Prostate gland (tissue), 2 donors: Measurements from ENCODE around the gene HOXC5. TPM values are rescaled to one million over a fixed set of nuclear protein-coding genes. Genes with fewer than 3 reads are reported as not detected.

Experiments used
- DNase-seq: peaks from one replicate; pipeline ENCODE4 v3.0.0-alpha.2; 2019; ENCODE audit warnings: low spot score
- H3K27ac ChIP-seq, 2 donors: fragments of 200-600 bp; sonication (generic); 2 replicates each; pipeline ENCODE4 v1.5.1; 2017 to 2019
- H3K27me3 ChIP-seq: fragments of 200-600 bp; sonication (generic); replicated peaks from 2 replicates; pipeline ENCODE4 v1.5.1; 2019; ENCODE audit not compliant: insufficient read depth
- H3K36me3 ChIP-seq, 2 donors: fragments of 200-600 bp; sonication (generic); 1 replicate in 1 of 2; 2 replicates in 1 of 2; pipeline versions ENCODE4 v1.5.1 to v1.8.1; 2017 to 2019
- H3K4me1 ChIP-seq: fragments of 200-600 bp; sonication (generic); replicated peaks from 2 replicates; pipeline ENCODE4 v1.5.1; 2019
- H3K4me3 ChIP-seq, 2 donors: fragments of 200-600 bp; sonication (generic); 2 replicates each; pipeline ENCODE4 v1.5.1; 2017 to 2019
- H3K9me3 ChIP-seq: fragments of 200-600 bp; sonication (generic); 2 replicates; pipeline ENCODE4 v1.5.1; 2017
- CTCF ChIP-seq, 4 experiments: fragments of 200-600 bp in 2 of 4; fragments of 450-650 bp in 2 of 4; sonication (generic) in 2 of 4; IDR thresholded peaks; 1 replicate in 3 of 4; 2 replicates in 1 of 4; pipeline ENCODE4 v1.5.1; 2016 to 2019; ENCODE audit warnings: antibody characterized with exemption in 4 of 4, mild to moderate bottlenecking in 2 of 4, moderate library complexity in 2 of 4
- POLR2A ChIP-seq: fragments of 450-650 bp; IDR thresholded peaks from one replicate; pipeline ENCODE4 v1.6.1; 2016; ENCODE audit warnings: antibody characterized with exemption, mild to moderate bottlenecking
- POLR2AphosphoS5 ChIP-seq: sonication (generic); formaldehyde crosslinking; IDR thresholded peaks from one replicate; pipeline ENCODE4 v1.6.1; 2017; ENCODE audit warnings: antibody characterized with exemption
- whole genome bisulfite sequencing: methylation state at CpG from one replicate; pipeline ENCODE4 v1.1.5; 2018; 5-methylcytosine and 5-hydroxymethylcytosine counted together
- intact Hi-C: fragments of 100-400 bp; cut with DNase I; formaldehyde crosslinking; loops from one replicate; pipeline ENCODE4 v1.14.2; 2022
- total RNA-seq, 2 donors: library from RNA; depleted of rRNA; stranded (reverse); fragments of >200 nt; gene quantifications; one replicate each; pipeline ENCODE4 v1.1.0, GENCODE V29; 2016

Gene HOXC5
- total RNA-seq, result 1 to 10 TPM in 1 of 2 donors, not detected in 1; 2.8 TPM

- intact Hi-C loops, result no loop called here
- Histone ChIP-seq H3K27me3 (peaks cover 70% of the 10 kb centered on the region), H3K36me3 (no peaks in the 10 kb centered on the region), H3K4me1 (peaks cover 9% of the 10 kb centered on the region), H3K9me3 (no peaks in the 10 kb centered on the region), H3K27ac (no peak within 1 kb of the TSS), H3K4me3 (no peak within 1 kb of the TSS)
- no peak for TF ChIP-seq POLR2A
- peak; percentile 63 to 85 (median 72) for TF ChIP-seq CTCF (IDR thresholded peaks at IDR 0.05)
- WGBS, result 4% methylated on average over 12 of the region's 12 CpGs
- peak; percentile 43 for DNase-seq
Measured at GRCh38 chr12:54032627-54033100, at the start of gene HOXC5. TSS of gene HOXC5 (plus strand) at chr12:54033050. CDS start at chr12:54033123, 73 bp downstream.

DNA sequence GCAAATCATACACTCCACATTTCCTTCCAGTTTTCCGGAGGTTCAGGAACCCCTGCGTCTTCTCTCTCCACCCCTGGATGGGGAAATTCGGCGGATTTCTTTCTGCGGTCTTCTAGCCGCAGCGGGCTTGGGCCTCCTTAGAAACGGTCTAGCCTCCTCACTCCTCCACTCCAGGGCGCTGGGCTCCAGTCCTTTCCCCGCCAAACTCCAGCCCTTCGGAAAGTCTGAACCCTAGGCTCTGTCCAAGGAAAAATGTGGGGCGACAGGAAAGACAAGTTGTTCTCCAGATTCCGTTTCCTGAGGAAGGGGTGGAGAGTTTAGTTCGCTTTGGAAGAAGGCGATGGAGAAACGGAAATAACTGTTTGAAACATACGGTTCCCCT lies 49.3 kb upstream of the HOXC5 start:
- WGBS, result 20% methylated on average over 17 of the region's 17 CpGs
- Histone ChIP-seq H3K27me3 (peaks cover 71% of the 10 kb centered on the region), H3K4me1 (no peaks in the 10 kb centered on the region)

DNA sequence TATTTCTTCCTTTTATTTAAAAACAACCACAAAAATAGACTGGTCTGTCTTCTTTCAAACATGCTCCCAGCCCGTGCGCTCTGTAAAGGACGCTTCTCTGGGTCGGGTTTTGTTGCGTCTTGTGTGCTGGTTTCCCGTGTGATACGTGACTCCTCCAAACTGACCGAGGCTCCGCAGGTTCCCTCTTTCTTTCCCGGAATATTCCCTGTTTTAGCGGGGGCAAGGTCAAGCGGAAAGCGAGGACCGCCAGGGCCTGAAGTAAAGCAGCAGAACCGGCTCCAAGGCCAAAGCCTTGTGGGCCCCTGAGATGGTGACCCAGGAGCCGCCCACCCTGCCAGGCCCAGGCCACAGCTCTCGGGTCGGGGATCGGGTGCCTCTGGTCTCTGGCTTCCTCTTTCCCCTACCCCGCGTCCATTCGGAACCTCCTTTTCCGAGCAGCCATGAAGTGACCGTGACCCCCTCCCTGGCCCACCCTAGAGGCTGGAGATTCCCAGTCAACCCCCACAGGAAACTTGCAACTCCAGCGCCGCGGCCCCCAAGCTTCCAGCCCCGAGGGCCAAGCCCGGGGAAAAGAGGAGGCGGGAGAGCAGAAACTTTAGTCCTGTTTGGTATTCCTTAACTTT lies 48.8 kb upstream of the HOXC5 start:
- Histone ChIP-seq H3K36me3 (no peaks in the 10 kb centered on the region), H3K9me3 (no peaks in the 10 kb centered on the region), H3K4me3 (no peak overlapping the region), H3K27ac (no peak overlapping the region), H3K4me1 (no peaks in the 10 kb centered on the region), H3K27me3 (peaks cover 75% of the 10 kb centered on the region)
- intact Hi-C loops, result no loop called here
- WGBS, result 19% methylated on average over 30 of the region's 30 CpGs
- no peak for DNase-seq
- no peak for TF ChIP-seq CTCF (IDR thresholded peaks at IDR 0.05)
- TF ChIP-seq POLR2AphosphoS5, result no peak

More for the DNA sequence above, 49.3 kb upstream of the HOXC5 start:
- Histone ChIP-seq H3K36me3 (no peaks in the 10 kb centered on the region), H3K9me3 (no peaks in the 10 kb centered on the region), H3K27ac (no peak overlapping the region), H3K4me3 (no peak overlapping the region)
- no peak for DNase-seq
- TF ChIP-seq CTCF (IDR thresholded peaks at IDR 0.05), result no peak
- no peak for TF ChIP-seq POLR2AphosphoS5
- no peak for TF ChIP-seq POLR2A
- intact Hi-C loops, result no loop called here

- peaks cover 75% of the 10 kb centered on the region for H3K27me3 ChIP-seq
- no peak for DNase-seq
- H3K27ac ChIP-seq, result no peak within 1 kb of the TSS
- TF ChIP-seq POLR2A, result no peak
- no peak for TF ChIP-seq CTCF (IDR thresholded peaks at IDR 0.05)
- TF ChIP-seq POLR2AphosphoS5, result no peak
- no peaks in the 10 kb centered on the region for H3K4me1 ChIP-seq
- no peak within 1 kb of the TSS for H3K4me3 ChIP-seq
- H3K36me3 ChIP-seq, result no peaks in the 10 kb centered on the region
- intact Hi-C loops, result no loop called here
- WGBS, result 4% methylated on average over 55 of the region's 55 CpGs
- H3K9me3 ChIP-seq, result no peaks in the 10 kb centered on the region
Measured at GRCh38 chr12:53984901-53985691, 47.8 kb upstream of the HOXC5 start, which contains the start of gene HOXC10. TSS of gene HOXC10 (plus strand) at chr12:53985146. CDS start at chr12:53985260, 114 bp downstream.
